WTC11 (cell line): Measurements from ENCODE around the gene ACBD6. TPM values are rescaled to one million over a fixed set of nuclear protein-coding genes. Genes with fewer than 3 reads are reported as not detected.
A peak's percentile ranks its signal among the peaks of the same experiment; 100 is the strongest.

Source experiments
- ATAC-seq: fragments of 200-7000 bp; cut with Tn5 transposase; 2 replicates; pipeline ENCODE4 v1.10.0; 2021; ENCODE audit warnings: mild to moderate bottlenecking, moderate library complexity
- CTCF ChIA-PET: fragments of 300-600 bp; sonication (Branson Sonifier 250); formaldehyde crosslinking; loops from one replicate; lab custom pipeline; 2021; ENCODE audit warnings: antibody characterized with exemption; lab: Charles Lee
- POLR2A ChIA-PET: fragments of 350-600 bp; sonication (Branson Sonifier 250); formaldehyde crosslinking; loops from one replicate; lab custom pipeline; 2021; ENCODE audit warnings: antibody characterized with exemption; lab: Charles Lee
- DNase-seq: peaks from one replicate; pipeline ENCODE4 v3.0.0; 2021; ENCODE audit warnings: low spot score
- H3K27ac Mint-ChIP-seq: 2 replicates; pipeline ENCODE4 v1.8.0; 2021; ENCODE audit warnings: mixed read lengths
- H3K27me3 Mint-ChIP-seq: 2 replicates; pipeline ENCODE4 v1.8.0; 2021; ENCODE audit warnings: low read depth, mild to moderate bottlenecking, moderate library complexity, mixed read lengths
- H3K36me3 Mint-ChIP-seq: 2 replicates; pipeline ENCODE4 v1.8.0; 2021; ENCODE audit warnings: mixed read lengths
- H3K4me1 Mint-ChIP-seq: 2 replicates; pipeline ENCODE4 v1.8.0; 2022; ENCODE audit warnings: mixed read lengths
- H3K4me3 Mint-ChIP-seq: 2 replicates; pipeline ENCODE4 v1.8.0; 2021; ENCODE audit warnings: mild to moderate bottlenecking, moderate library complexity, mixed read lengths
- H3K9me3 Mint-ChIP-seq: 2 replicates; pipeline ENCODE4 v1.8.0; 2021; ENCODE audit warnings: mixed read lengths
- ARID4B ChIP-seq: sonication (generic); formaldehyde crosslinking; IDR thresholded peaks from 2 replicates; pipeline ENCODE4 v1.8.0; 2023; ENCODE audit warnings: missing genetic modification reagents, mild to moderate bottlenecking, borderline replicate concordance
- CREB1 ChIP-seq: sonication (generic); formaldehyde crosslinking; IDR thresholded peaks from 2 replicates; pipeline ENCODE4 v1.8.0; 2023; ENCODE audit warnings: mild to moderate bottlenecking, missing genetic modification reagents
- CTCF ChIP-seq: fragments of 200-600 bp; IDR thresholded peaks from 2 replicates; pipeline ENCODE4 v1.8.0; 2022; ENCODE audit warnings: antibody characterized with exemption
- E2F5 ChIP-seq: sonication (generic); formaldehyde crosslinking; IDR thresholded peaks from 2 replicates; pipeline ENCODE4 v1.8.1; 2022; ENCODE audit warnings: mild to moderate bottlenecking, moderate library complexity, missing genetic modification reagents
- ELF4 ChIP-seq: sonication (generic); formaldehyde crosslinking; IDR thresholded peaks from 2 replicates; pipeline ENCODE4 v1.8.1; 2022; ENCODE audit warnings: low read depth, mild to moderate bottlenecking, moderate library complexity, missing genetic modification reagents
- EMX1 ChIP-seq: fragments of 250-450 bp; sonication (Bioruptor Pico); IDR thresholded peaks from 2 replicates; pipeline ENCODE4 v1.8.0; 2021; ENCODE audit warnings: mild to moderate bottlenecking
- ESRRA ChIP-seq: sonication (generic); formaldehyde crosslinking; IDR thresholded peaks from 2 replicates; pipeline ENCODE4 v1.8.1; 2022; ENCODE audit warnings: mild to moderate bottlenecking, missing genetic modification reagents, borderline replicate concordance
- GTF2I ChIP-seq: fragments of 250-450 bp; sonication (Bioruptor Pico); conservative IDR thresholded peaks from 2 replicates; pipeline ENCODE4 v1.4.0; 2021; ENCODE audit warnings: mild to moderate bottlenecking
- HMGXB4 ChIP-seq: sonication (generic); formaldehyde crosslinking; IDR thresholded peaks from 2 replicates; pipeline ENCODE4 v1.8.1; 2023; ENCODE audit warnings: mild to moderate bottlenecking, moderate library complexity, missing genetic modification reagents
- JUN ChIP-seq: sonication (generic); formaldehyde crosslinking; IDR thresholded peaks from 2 replicates; pipeline ENCODE4 v1.8.0; 2023; ENCODE audit warnings: mild to moderate bottlenecking, missing genetic modification reagents
- MAX ChIP-seq: sonication (generic); formaldehyde crosslinking; IDR thresholded peaks from 2 replicates; pipeline ENCODE4 v1.8.0; 2022; ENCODE audit warnings: mild to moderate bottlenecking, missing genetic modification reagents
- NFATC4 ChIP-seq: fragments of 250-450 bp; sonication (Bioruptor Pico); IDR thresholded peaks from 2 replicates; pipeline ENCODE4 v1.9.0; 2021; ENCODE audit warnings: mild to moderate bottlenecking
- NR3C1 ChIP-seq: sonication (generic); formaldehyde crosslinking; conservative IDR thresholded peaks from 2 replicates; pipeline ENCODE4 v1.8.1; 2023; ENCODE audit warnings: low read depth, mild to moderate bottlenecking, missing genetic modification reagents
- PREB ChIP-seq: sonication (generic); formaldehyde crosslinking; IDR thresholded peaks from 2 replicates; pipeline ENCODE4 v1.8.1; 2022; ENCODE audit warnings: mild to moderate bottlenecking, missing genetic modification reagents, moderate library complexity, borderline replicate concordance
- PRRX2 ChIP-seq: fragments of 250-450 bp; sonication (Bioruptor Pico); IDR thresholded peaks from 2 replicates; pipeline ENCODE4 v1.8.0; 2021; ENCODE audit warnings: mild to moderate bottlenecking
- SMAD4 ChIP-seq: sonication (generic); formaldehyde crosslinking; IDR thresholded peaks from 2 replicates; pipeline ENCODE4 v1.8.0; 2022; ENCODE audit warnings: mild to moderate bottlenecking, missing genetic modification reagents
- SOX15 ChIP-seq: fragments of 250-450 bp; sonication (Bioruptor Pico); IDR thresholded peaks from 2 replicates; pipeline ENCODE4 v1.9.0; 2021; ENCODE audit warnings: mild to moderate bottlenecking
- USF2 ChIP-seq: sonication (generic); formaldehyde crosslinking; IDR thresholded peaks from 2 replicates; pipeline ENCODE4 v1.8.1; 2023; ENCODE audit warnings: mild to moderate bottlenecking, missing genetic modification reagents, moderate library complexity
- ZBTB43 ChIP-seq: sonication (generic); formaldehyde crosslinking; IDR thresholded peaks from 2 replicates; pipeline ENCODE4 v1.8.1; 2023; ENCODE audit warnings: mild to moderate bottlenecking, missing genetic modification reagents
- ZNF121 ChIP-seq: sonication (generic); formaldehyde crosslinking; IDR thresholded peaks from 2 replicates; pipeline ENCODE4 v1.8.0; 2023; ENCODE audit warnings: missing genetic modification reagents
- ZNF219 ChIP-seq: sonication (generic); formaldehyde crosslinking; IDR thresholded peaks from 2 replicates; pipeline ENCODE4 v1.8.0; 2023; ENCODE audit warnings: missing genetic modification reagents, mild to moderate bottlenecking, borderline replicate concordance
- ZNF671 ChIP-seq: fragments of 250-450 bp; sonication (Bioruptor Pico); IDR thresholded peaks from 2 replicates; pipeline ENCODE4 v1.8.0; 2021; ENCODE audit warnings: mild to moderate bottlenecking
- ZSCAN18 ChIP-seq: fragments of 250-450 bp; sonication (Bioruptor Pico); IDR thresholded peaks from 2 replicates; pipeline ENCODE4 v2.1.2; 2022; ENCODE audit warnings: mild to moderate bottlenecking, moderate library complexity
- total RNA-seq: library from RNA; stranded (reverse); gene quantifications from 3 replicates; pipeline ENCODE4 v1.2.3, GENCODE V29; 2021

The ACBD6 gene
- total RNA-seq, 1 experiment from 2014 or later = 53.5 TPM

- H3K27ac Mint-ChIP-seq = no peak overlapping the region
- no peak overlapping the region for H3K4me3 Mint-ChIP-seq
- peaks cover 7% of the 10 kb centered on the region for H3K9me3 Mint-ChIP-seq
- TF ChIP-seq ESRRA (CRISPR knock-in tag) (no peak), E2F5 (no peak), PRRX2 (no peak), ZNF121 (CRISPR knock-in tag) (no peak), HMGXB4 (CRISPR knock-in tag) (no peak), PREB (CRISPR knock-in tag) (no peak), SMAD4 (CRISPR knock-in tag) (no peak), MAX (CRISPR knock-in tag) (no peak), GTF2I (CRISPR knock-in tag) (no peak), EMX1 (CRISPR knock-in tag) (no peak), NFATC4 (no peak), ZSCAN18 (CRISPR knock-in tag) (no peak), SOX15 (no peak), ZNF219 (CRISPR knock-in tag) (no peak), ARID4B (no peak)
- ATAC-seq = no peak
- CTCF ChIA-PET = no interaction called here
- H3K27me3 Mint-ChIP-seq = no peaks in the 10 kb centered on the region
- peaks cover 17% of the 10 kb centered on the region for H3K36me3 Mint-ChIP-seq
- DNase-seq = no peak
- POLR2A ChIA-PET = no interaction called here
- peaks cover 18% of the 10 kb centered on the region for H3K4me1 Mint-ChIP-seq
Observed at GRCh38 chr1:180470031-180470430, 32.3 kb downstream of the ACBD6 start.

GRCh38 chr1:180468311-180468710, 34.1 kb downstream of the ACBD6 start:
- no peak for ATAC-seq
- CTCF ChIA-PET = no interaction called here
- POLR2A ChIA-PET = no interaction called here
- Mint-ChIP-seq H3K27ac (peak overlapping the region; percentile 11; the same call in 1 of the 2 replicates), H3K27me3 (no peaks in the 10 kb centered on the region), H3K4me1 (peaks cover 18% of the 10 kb centered on the region), H3K4me3 (no peak overlapping the region), H3K9me3 (peaks cover 22% of the 10 kb centered on the region), H3K36me3 (peaks cover 32% of the 10 kb centered on the region)
- no peak for DNase-seq
- TF ChIP-seq ZBTB43 (CRISPR knock-in tag) (no peak), ELF4 (CRISPR knock-in tag) (no peak), ZNF671 (CRISPR knock-in tag) (no peak), USF2 (CRISPR knock-in tag) (no peak), CREB1 (CRISPR knock-in tag) (no peak), NR3C1 (no peak), CTCF (no peak), JUN (CRISPR knock-in tag) (no peak)
